ENCODE data around the gene CDYL2. TPM values are rescaled to one million over a fixed set of nuclear protein-coding genes. Genes with fewer than 3 reads are reported as not detected.

The CDYL2 gene
- total RNA-seq, 4 donors from 2014 or later = 1.8 to 4.8 (median 3.1) TPM

DNA sequence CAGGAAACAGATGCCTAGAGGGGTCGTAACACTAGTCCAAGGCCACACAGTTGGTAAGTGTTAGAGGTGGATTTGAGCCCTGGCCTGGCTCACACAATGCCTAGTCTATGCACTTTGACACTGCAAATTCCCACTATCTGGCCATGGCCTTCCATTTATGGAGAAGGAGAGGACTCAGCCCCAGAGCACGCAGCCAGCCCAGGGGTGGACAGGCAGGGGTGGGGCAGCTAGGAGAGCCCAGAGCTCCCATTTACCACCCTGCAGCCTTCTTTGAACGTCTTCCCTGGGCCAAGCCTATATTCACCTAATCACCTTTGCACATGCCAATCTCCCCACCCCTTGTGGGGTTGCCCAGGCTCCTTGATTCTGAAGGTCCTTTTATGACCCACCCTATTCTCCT lies 182.4 kb downstream of the CDYL2 start:
- H3K27ac ChIP-seq = no peak overlapping the region
- DNase-seq = no peak
- no peaks in the 10 kb centered on the region for H3K4me1 ChIP-seq
- intact Hi-C loops (cut with DNase I) = no loop called here
- no peak for TF ChIP-seq POLR2A (IDR thresholded peaks at IDR 0.05)
- TF ChIP-seq, protein P1, sequence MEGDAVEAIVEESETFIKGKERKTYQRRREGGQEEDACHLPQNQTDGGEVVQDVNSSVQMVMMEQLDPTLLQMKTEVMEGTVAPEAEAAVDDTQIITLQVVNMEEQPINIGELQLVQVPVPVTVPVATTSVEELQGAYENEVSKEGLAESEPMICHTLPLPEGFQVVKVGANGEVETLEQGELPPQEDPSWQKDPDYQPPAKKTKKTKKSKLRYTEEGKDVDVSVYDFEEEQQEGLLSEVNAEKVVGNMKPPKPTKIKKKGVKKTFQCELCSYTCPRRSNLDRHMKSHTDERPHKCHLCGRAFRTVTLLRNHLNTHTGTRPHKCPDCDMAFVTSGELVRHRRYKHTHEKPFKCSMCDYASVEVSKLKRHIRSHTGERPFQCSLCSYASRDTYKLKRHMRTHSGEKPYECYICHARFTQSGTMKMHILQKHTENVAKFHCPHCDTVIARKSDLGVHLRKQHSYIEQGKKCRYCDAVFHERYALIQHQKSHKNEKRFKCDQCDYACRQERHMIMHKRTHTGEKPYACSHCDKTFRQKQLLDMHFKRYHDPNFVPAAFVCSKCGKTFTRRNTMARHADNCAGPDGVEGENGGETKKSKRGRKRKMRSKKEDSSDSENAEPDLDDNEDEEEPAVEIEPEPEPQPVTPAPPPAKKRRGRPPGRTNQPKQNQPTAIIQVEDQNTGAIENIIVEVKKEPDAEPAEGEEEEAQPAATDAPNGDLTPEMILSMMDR (IDR thresholded peaks at IDR 0.05) = no peak
- no peak overlapping the region for H3K4me3 ChIP-seq
- no peaks in the 10 kb centered on the region for H3K27me3 ChIP-seq
- WGBS, 2 donors = 74 to 83% methylated on average over 3 of the region's 3 CpGs
- no peaks in the 10 kb centered on the region for H3K9me3 ChIP-seq
- peaks cover 0 to 6% (median 0%) of the 10 kb centered on the region in 3 donors for H3K36me3 ChIP-seq

DNA sequence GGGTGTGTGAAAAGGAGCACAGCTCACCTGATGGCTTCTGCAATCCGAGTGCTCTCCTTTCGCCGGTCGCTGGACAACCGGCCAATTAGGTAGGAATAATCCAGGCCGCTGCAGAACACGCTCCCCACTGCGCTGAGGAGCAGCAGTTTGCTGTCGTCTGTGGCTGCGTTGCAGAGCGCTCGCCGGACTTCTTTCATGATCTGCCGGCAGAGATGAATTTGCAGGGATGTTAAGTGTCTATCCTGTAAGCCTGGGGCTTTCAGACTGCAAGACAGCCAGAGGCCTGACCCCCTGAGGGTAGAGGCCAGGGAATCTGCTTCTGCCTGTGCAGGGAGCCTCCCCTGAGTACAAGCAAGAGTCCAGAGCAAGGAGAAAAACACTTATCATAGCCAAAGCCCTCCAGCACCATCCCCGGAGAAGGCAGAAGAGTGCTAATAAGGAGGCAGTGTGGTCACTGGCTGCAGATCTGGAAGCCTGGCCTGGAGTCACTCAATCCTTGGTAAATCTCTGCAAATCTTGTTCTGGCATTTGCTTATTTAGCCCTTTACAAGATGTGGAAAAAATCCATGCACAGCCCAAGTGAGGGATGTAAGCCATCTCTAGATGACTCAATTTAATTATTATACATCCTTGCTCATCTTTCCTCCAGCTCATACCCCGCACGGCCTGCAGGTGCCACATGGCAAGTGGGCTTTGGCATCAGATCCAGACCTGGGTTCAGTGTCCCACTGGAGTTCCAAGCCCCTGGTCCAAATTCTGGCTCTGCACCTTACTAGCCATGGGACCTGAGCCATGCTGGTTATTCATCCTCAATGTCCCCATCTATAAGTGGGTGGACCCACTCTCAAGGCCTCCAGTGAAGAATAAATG lies 183.4 kb downstream of the CDYL2 start:
- H3K9me3 ChIP-seq = no peaks in the 10 kb centered on the region
- intact Hi-C loops (cut with DNase I) = no loop called here
- DNase-seq = no peak
- no peaks in the 10 kb centered on the region for H3K4me1 ChIP-seq
- peaks cover 0 to 6% (median 0%) of the 10 kb centered on the region in 3 donors for H3K36me3 ChIP-seq
- no peak overlapping the region for H3K4me3 ChIP-seq
- TF ChIP-seq, protein P1 (IDR thresholded peaks at IDR 0.05) = no peak
- no peak for TF ChIP-seq POLR2A (IDR thresholded peaks at IDR 0.05)
- H3K27ac ChIP-seq = no peak overlapping the region
- 91 to 92% methylated on average over 15 to 16 of the region's 17 CpGs for WGBS, 2 donors
- H3K27me3 ChIP-seq = no peaks in the 10 kb centered on the region

DNA sequence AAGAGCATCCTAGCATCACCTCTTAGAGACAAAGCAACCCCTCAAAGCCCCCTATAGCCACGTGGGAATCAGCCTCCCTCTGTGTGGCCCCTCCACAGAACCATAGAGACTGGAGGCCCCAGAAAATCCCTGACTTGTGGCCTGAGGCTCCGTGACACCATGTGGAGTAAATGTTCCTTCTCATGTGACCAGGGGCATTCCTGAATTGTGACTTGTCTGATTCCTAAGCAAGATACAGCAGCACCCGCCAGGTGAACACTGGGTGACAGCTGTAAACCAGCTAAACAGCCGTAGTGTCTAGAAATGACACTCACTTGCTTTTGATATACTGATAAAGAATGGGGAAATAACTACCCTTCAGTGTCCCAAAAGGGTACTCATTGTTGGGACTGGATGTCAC lies 184.6 kb downstream of the CDYL2 start:
- 53% methylated on average over 4 of the region's 4 CpGs; no CpG with 5 or more reads in 1 of the 2 donors for WGBS, 2 donors
- TF ChIP-seq POLR2A (IDR thresholded peaks at IDR 0.05) = no peak
- TF ChIP-seq, protein P1 (IDR thresholded peaks at IDR 0.05) = no peak

DNA sequence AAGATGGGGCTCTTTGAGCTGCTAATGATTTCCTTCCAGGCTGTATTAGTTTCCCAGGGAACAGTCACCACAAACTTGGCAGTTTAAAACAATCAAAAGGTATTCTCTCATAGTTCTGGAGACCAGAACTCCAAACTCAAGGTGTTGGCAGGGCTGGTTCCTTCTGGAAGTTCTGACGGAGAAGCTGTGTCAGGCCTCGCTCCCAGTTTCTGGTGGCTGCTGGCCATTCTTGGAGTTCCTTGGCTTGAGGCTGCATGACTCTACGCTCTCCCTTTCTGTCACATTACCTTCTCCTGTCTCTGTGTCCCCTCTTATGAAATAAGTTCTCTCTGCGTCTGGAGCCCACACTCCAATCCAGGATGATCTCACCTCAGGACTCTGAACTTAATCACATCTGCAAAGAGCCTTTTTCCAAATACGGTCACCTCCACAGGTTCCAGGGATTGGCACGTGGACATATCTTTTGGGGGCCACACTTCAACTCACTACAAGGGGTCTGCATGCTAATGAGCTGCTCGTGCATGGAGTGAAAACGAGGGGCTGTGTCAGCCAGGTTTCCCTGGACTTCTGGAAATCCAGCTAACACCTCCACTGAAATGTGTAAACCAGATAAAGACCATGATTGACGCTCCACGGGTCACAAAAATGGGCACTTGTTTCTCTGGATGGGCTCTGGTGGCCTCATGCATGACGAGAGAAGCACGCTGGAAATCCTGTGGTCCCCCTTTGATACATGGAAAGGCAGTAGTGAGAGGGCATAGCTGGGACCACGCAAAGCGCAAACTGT lies 185.3 kb downstream of the CDYL2 start:
- Histone ChIP-seq H3K9me3 (no peaks in the 10 kb centered on the region), H3K4me1 (peaks cover 0 to 6% (median 0%) of the 10 kb centered on the region in 3 donors), H3K27ac (no peak overlapping the region), H3K4me3 (no peak overlapping the region), H3K27me3 (no peaks in the 10 kb centered on the region), H3K36me3 (peaks cover 0 to 6% (median 0%) of the 10 kb centered on the region in 3 donors)
- intact Hi-C loops (cut with DNase I) = no loop called here
- TF ChIP-seq POLR2A (IDR thresholded peaks at IDR 0.05) = no peak
- TF ChIP-seq, protein P1 (IDR thresholded peaks at IDR 0.05) = no peak
- WGBS, 2 donors = 91 to 92% methylated on average over 14 of the region's 14 CpGs
- DNase-seq = no peak

More for the DNA sequence above, 184.6 kb downstream of the CDYL2 start:
- H3K27ac ChIP-seq = no peak overlapping the region
- no peak for DNase-seq
- no peaks in the 10 kb centered on the region for H3K27me3 ChIP-seq
- H3K36me3 ChIP-seq = peaks cover 0 to 6% (median 0%) of the 10 kb centered on the region in 3 donors
- no peaks in the 10 kb centered on the region for H3K4me1 ChIP-seq
- intact Hi-C loops (cut with DNase I) = no loop called here
- no peak overlapping the region for H3K4me3 ChIP-seq
- no peaks in the 10 kb centered on the region for H3K9me3 ChIP-seq

DNA sequence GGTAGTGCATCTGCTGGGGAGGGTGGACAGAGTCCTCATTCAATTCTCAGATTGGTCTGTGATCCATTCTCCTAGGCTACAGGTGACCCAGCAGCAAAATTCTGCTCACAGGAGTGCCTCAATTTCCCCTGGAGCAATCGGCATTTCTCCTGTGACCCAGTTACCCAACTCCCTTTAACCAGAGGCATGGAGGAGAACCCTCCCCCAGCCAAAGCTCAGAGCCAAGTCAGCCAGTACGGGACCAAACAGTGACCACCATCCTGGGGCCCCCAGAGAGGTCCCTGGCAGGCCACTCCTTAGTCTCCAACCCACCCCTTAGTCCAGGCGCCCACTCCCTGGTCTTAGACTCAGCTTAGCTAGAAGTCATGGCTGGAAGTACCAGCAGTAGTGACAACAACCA lies 188.0 kb downstream of the CDYL2 start:
- intact Hi-C loops (cut with DNase I) = no loop called here
- TF ChIP-seq, protein P1 (IDR thresholded peaks at IDR 0.05) = no peak
- TF ChIP-seq POLR2A (IDR thresholded peaks at IDR 0.05) = no peak

More for the DNA sequence above, 188.0 kb downstream of the CDYL2 start:
- no peaks in the 10 kb centered on the region for H3K27me3 ChIP-seq
- H3K27ac ChIP-seq = no peak overlapping the region
- peaks cover 0 to 6% (median 0%) of the 10 kb centered on the region in 3 donors for H3K36me3 ChIP-seq
- peaks cover 0 to 16% (median 0%) of the 10 kb centered on the region in 3 donors for H3K4me1 ChIP-seq
- H3K9me3 ChIP-seq = no peaks in the 10 kb centered on the region
- no peak overlapping the region for H3K4me3 ChIP-seq
- no peak for DNase-seq
- 95 to 100% methylated on average over 1 to 3 of the region's 3 CpGs for WGBS, 2 donors
